ENCODE measurements around the gene RIN2. TPM values are rescaled to one million over a fixed set of nuclear protein-coding genes. Genes with fewer than 3 reads are reported as not detected.

Gene RIN2
- polyA plus RNA-seq, 1 donor (not counting 4 experiments of a cell fraction or from before 2014, with no cell fraction given) = 40.1 TPM

- H2AFZ ChIP-seq (ENCODE audit: control insufficient read depth, low read length) = no peak overlapping the region
- no peaks in the 10 kb centered on the region for H4K20me1 ChIP-seq (ENCODE audit: control insufficient read depth, extremely low read depth, insufficient read depth, low read length)
- dilution Hi-C loops (cut with MboI; ENCODE audit: extremely low pct_ligation_motif_present, low sequenced_read_pairs) = no loop called here
- H3K4me2 ChIP-seq (ENCODE audit: control insufficient read depth, extremely low read depth, insufficient read depth, low read depth, low read length) = no peak overlapping the region
- H3K4me3 ChIP-seq (ENCODE audit: control insufficient read depth in 2 of 3, extremely low read depth in 1 of 3, insufficient read depth in 2 of 3, low read depth in 1 of 3, low read length in 3 of 3) = no peak overlapping the region
- H3K36me3 ChIP-seq (ENCODE audit: control insufficient read depth in 2 of 2, extremely low read depth in 1 of 2, insufficient read depth in 2 of 2, low read length in 2 of 2) = no peaks in the 10 kb centered on the region
- no peaks in the 10 kb centered on the region for H3K9me3 ChIP-seq (ENCODE audit: control insufficient read depth, low read depth, low read length)
- no peak overlapping the region for H3K9ac ChIP-seq (ENCODE audit: control insufficient read depth, extremely low read depth, insufficient read depth, low read length)
- TF ChIP-seq EZH2 (IDR thresholded peaks at IDR 0.05; ENCODE audit: low read length) (no peak), CTCF (optimal IDR thresholded peaks at IDR 0.05 in 1 of 3, IDR thresholded peaks at IDR 0.05 in 1 of 3, conservative IDR thresholded peaks at IDR 0.05 in 1 of 3; ENCODE audit: extremely low read depth in 1 of 3, insufficient read depth in 2 of 3, low read length in 3 of 3) (no peak)
- no peaks in the 10 kb centered on the region for H3K4me1 ChIP-seq (ENCODE audit: control insufficient read depth, extremely low read depth, insufficient read depth, low read length)
- no peaks in the 10 kb centered on the region for H3K27me3 ChIP-seq (ENCODE audit: control insufficient read depth, extremely low read depth, insufficient read depth, low read length)
- no peak overlapping the region for H3K27ac ChIP-seq (ENCODE audit: control insufficient read depth, insufficient read depth, low read length)
- no peaks in the 10 kb centered on the region for H3K9me1 ChIP-seq (ENCODE audit: control insufficient read depth, extremely low read depth, insufficient read depth, low read length)
- FAIRE-seq (no peak), DNase-seq (ENCODE audit: low read depth, low spot score) (no peak)
- no peaks in the 10 kb centered on the region for H3K79me2 ChIP-seq (ENCODE audit: control insufficient read depth, insufficient read depth, low read length)
Observed at GRCh38 chr20:19710336-19711120, 47.5 kb upstream of the RIN2 start.

GRCh38 chr20:19711126-19711525 is 46.9 kb upstream of the RIN2 start:
- dilution Hi-C loops (cut with MboI; ENCODE audit: extremely low pct_ligation_motif_present, low sequenced_read_pairs) = no loop called here
- H3K4me3 ChIP-seq (ENCODE audit: control insufficient read depth in 2 of 3, extremely low read depth in 1 of 3, insufficient read depth in 2 of 3, low read depth in 1 of 3, low read length in 3 of 3) = no peak overlapping the region
- no peak overlapping the region for H2AFZ ChIP-seq (ENCODE audit: control insufficient read depth, low read length)
- DNase-seq (ENCODE audit: low read depth, low spot score) (no peak), FAIRE-seq (no peak)
- H3K4me2 ChIP-seq (ENCODE audit: control insufficient read depth, extremely low read depth, insufficient read depth, low read depth, low read length) = no peak overlapping the region
- no peaks in the 10 kb centered on the region for H4K20me1 ChIP-seq (ENCODE audit: control insufficient read depth, extremely low read depth, insufficient read depth, low read length)
- no peak overlapping the region for H3K27ac ChIP-seq (ENCODE audit: control insufficient read depth, insufficient read depth, low read length)
- H3K9me3 ChIP-seq (ENCODE audit: control insufficient read depth, low read depth, low read length) = no peaks in the 10 kb centered on the region
- H3K79me2 ChIP-seq (ENCODE audit: control insufficient read depth, insufficient read depth, low read length) = no peaks in the 10 kb centered on the region
- no peaks in the 10 kb centered on the region for H3K27me3 ChIP-seq (ENCODE audit: control insufficient read depth, extremely low read depth, insufficient read depth, low read length)
- no peak overlapping the region for H3K9ac ChIP-seq (ENCODE audit: control insufficient read depth, extremely low read depth, insufficient read depth, low read length)
- no peaks in the 10 kb centered on the region for H3K9me1 ChIP-seq (ENCODE audit: control insufficient read depth, extremely low read depth, insufficient read depth, low read length)
- TF ChIP-seq EZH2 (IDR thresholded peaks at IDR 0.05; ENCODE audit: low read length) (no peak), CTCF (optimal IDR thresholded peaks at IDR 0.05 in 1 of 3, IDR thresholded peaks at IDR 0.05 in 1 of 3, conservative IDR thresholded peaks at IDR 0.05 in 1 of 3; ENCODE audit: extremely low read depth in 1 of 3, insufficient read depth in 2 of 3, low read length in 3 of 3) (no peak)
- no peaks in the 10 kb centered on the region for H3K4me1 ChIP-seq (ENCODE audit: control insufficient read depth, extremely low read depth, insufficient read depth, low read length)
- no peaks in the 10 kb centered on the region for H3K36me3 ChIP-seq (ENCODE audit: control insufficient read depth in 2 of 2, extremely low read depth in 1 of 2, insufficient read depth in 2 of 2, low read length in 2 of 2)

All from keratinocyte (primary cell).